HG02885 (cell line): ENCODE results near the gene PLXND1.
"Not testable (repeated sequence)": the region's sequence is repeated elsewhere in the genome, so short reads cannot be mapped to it uniquely, and the experiment has no call there.

Source experiments
- ATAC-seq: cut with Tn5 transposase; IDR thresholded peaks from one replicate; pipeline ENCODE4 v1.9.1; 2021; ENCODE audit warnings: mild to moderate bottlenecking; ENCODE audit not compliant: unreplicated experiment, poor library complexity

The PLXND1 gene

GRCh38 chr3:129532261-129532660 lies 74.2 kb downstream of the PLXND1 start:
- ATAC-seq: no peak

GRCh38 chr3:129531699-129532098 lies 74.8 kb downstream of the PLXND1 start:
- no peak for ATAC-seq

DNA sequence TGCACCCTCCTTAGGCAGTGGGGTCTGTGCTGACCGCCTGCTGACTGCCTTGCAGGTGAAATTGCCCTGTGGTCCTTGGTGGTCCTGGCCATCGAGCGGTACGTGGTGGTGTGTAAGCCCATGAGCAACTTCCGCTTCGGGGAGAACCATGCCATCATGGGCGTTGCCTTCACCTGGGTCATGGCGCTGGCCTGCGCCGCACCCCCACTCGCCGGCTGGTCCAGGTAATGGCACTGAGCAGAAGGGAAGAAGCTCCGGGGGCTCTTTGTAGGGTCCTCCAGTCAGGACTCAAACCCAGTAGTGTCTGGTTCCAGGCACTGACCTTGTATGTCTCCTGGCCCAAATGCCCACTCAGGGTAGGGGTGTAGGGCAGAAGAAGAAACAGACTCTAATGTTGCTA lies 75.7 kb downstream of the PLXND1 start:
- no peak for ATAC-seq

DNA sequence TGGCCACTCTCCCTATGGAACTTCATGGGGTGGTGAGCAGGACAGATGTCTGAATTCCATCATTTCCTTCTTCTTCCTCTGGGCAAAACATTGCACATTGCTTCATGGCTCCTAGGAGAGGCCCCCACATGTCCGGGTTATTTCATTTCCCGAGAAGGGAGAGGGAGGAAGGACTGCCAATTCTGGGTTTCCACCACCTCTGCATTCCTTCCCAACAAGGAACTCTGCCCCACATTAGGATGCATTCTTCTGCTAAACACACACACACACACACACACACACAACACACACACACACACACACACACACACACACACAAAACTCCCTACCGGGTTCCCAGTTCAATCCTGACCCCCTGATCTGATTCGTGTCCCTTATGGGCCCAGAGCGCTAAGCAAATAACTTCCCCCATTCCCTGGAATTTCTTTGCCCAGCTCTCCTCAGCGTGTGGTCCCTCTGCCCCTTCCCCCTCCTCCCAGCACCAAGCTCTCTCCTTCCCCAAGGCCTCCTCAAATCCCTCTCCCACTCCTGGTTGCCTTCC lies 76.2 kb downstream of the PLXND1 start:
- no peak for ATAC-seq

GRCh38 chr3:129529436-129530210 lies 76.9 kb downstream of the PLXND1 start:
- ATAC-seq: no peak

- no peak for ATAC-seq
These were observed 77.8 kb downstream of the PLXND1 start, which contains the start of gene RHO for GRCh38 chr3:129528589-129529100. TSS of gene RHO (plus strand) at chr3:129528639. CDS start at chr3:129528734, 95 bp downstream.

DNA sequence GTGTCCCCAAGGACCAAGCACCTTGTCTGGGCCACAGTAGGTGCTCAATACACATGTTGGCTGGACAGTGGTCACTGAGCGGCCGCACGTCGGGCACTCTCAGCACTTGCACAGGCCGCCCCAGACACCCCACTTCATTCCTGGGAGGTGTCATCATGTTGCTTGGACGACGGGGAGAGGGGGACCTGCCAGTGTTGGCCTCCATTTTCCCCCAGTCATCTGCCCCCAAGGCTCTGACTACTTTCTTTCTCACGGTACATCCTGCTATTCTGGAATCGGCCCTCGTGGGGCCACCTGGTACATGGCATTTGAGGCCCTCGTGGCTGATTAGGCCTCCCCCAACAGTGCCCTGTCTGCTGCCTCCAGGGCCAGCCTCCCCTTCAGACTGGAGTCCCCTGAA lies 79.2 kb downstream of the PLXND1 start:
- no peak for ATAC-seq

DNA sequence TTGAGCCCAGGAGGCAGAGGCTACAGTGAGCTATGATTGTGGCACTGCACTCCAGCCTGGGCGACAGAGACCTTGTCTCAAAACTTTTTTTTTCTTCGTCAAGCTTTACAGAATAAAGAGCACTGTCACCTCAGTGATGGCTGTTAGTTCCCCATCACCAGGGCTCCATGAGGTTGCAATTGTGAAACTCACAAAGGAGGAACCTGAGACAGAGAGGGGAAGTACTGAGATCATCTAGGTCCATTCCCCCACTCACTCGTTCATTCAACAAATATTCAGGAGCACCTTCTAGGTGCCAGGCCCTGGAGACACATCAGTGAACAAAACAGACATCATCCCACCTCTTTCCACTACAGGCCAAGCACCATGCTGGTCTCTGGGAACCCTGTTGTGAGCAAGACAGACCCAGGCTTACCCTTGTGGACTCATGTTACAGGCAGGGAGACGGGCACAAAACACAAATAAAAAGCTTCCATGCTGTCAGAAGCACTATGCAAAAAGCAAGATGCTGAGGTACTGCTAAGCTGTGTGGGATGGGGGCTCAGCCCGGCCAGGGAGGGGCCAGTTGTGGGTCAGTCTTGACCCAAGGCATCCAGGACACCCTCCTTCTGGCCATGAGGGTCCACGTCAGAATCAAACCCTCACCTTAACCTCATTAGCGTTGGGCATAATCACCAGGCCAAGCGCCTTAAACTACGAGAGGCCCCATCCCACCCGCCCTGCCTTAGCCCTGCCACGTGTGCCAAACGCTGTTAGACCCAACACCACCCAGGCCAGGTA lies 80.2 kb downstream of the PLXND1 start:
- ATAC-seq: peak; percentile 99

DNA sequence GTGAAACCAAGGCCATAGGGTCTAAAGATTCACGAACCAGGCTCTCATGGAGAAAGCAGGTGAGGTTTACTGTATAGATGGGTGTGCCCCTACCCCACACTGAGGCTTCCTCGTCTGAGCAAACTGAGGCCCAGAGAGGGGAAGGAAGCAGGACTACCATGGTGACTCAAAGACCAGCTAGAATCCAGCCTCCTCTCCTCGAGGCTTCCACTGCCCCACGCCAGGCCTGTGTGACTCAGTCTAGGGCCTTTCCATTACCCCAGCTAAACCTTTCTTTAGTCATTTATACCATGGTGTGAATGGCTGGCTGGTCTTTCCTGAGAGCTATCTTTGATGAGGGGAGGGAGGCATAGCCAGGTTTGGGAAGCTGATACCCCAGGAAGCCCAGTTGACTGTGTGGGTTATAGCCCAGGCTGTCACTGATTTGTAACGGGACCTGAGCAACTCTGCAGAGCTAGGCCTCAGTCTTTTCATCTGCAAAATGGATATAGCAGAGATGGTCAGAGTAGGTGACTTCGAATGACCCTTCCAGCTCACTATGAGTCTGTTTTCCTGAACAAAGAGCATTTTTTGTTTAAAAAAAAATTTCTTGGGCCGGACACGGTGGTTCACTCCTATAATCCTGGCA lies 81.0 kb downstream of the PLXND1 start:
- ATAC-seq: no peak

- no peak for ATAC-seq
These were observed 82.4 kb downstream of the PLXND1 start for GRCh38 chr3:129524081-129524480.

- ATAC-seq: no peak
These were observed 83.5 kb downstream of the PLXND1 start for GRCh38 chr3:129522953-129523352.

GRCh38 chr3:129521611-129522010 lies 84.9 kb downstream of the PLXND1 start:
- no peak for ATAC-seq

- no peak for ATAC-seq
These were observed 85.5 kb downstream of the PLXND1 start for GRCh38 chr3:129520960-129521359.

- no peak for ATAC-seq
These were observed 86.4 kb downstream of the PLXND1 start for GRCh38 chr3:129519896-129520715.

GRCh38 chr3:129519449-129519848 lies 87.0 kb downstream of the PLXND1 start:
- no peak for ATAC-seq

GRCh38 chr3:129518581-129518980 lies 87.9 kb downstream of the PLXND1 start:
- no peak for ATAC-seq

GRCh38 chr3:129518038-129518561 lies 88.4 kb downstream of the PLXND1 start:
- no peak for ATAC-seq

DNA sequence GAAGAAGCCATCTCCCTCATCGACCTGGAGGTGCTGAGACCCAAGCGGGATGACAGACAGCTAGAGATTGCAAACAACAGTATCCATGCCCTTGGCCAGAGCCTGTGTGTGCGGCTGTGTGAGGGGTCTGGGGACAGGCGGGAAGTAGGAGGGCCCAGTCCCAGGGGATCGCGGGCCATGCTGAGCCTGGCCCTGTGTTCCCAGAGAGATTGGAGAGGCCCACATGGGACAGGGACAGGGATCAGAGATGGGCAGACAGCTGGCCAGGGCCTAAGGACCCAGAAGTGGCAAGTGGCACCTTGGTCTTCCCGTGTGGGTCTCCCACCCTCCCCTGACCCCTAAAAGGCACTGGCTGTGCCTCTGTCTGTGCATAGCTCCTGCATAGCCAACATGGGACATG lies 89.0 kb downstream of the PLXND1 start:
- ATAC-seq: no peak

DNA sequence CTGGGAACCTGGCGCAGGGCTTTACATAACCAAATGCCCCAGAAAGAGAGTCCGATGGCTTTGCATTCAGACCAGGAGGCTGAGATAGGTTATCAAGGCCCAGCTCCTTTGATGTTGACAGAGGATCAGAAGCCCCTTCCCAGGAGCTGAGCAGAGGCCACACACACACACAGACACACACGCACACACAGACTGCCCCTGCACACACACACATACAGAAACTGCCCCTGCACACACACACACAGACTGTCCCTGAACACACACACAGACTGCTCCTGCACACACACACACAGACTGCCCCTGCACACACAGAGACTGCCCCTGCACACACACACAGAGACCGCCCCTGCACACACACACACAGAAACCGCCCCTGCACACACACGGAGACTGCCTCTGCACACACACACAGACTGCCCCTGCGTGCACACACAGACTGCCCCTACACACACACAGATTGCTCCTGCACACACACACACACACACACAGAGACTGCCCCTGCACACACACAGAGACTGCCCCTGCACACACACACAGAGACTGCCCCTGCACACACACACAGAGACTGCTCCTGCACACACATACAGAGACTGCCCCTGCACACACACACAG lies 90.5 kb downstream of the PLXND1 start:
- ATAC-seq: not testable (repeated sequence)
